GM12872 (cell line): ENCODE data around the gene ADGRL2.

ENCODE experiments used
- TF ChIP-seq, protein P1 (sequence below): IDR thresholded peaks from 3 replicates; pipeline ENCODE4 v1.5.1; 2011; ENCODE audit warnings: low read depth, mild to moderate bottlenecking, low read length, moderate library complexity; ENCODE audit not compliant: insufficient read depth

Gene ADGRL2

DNA sequence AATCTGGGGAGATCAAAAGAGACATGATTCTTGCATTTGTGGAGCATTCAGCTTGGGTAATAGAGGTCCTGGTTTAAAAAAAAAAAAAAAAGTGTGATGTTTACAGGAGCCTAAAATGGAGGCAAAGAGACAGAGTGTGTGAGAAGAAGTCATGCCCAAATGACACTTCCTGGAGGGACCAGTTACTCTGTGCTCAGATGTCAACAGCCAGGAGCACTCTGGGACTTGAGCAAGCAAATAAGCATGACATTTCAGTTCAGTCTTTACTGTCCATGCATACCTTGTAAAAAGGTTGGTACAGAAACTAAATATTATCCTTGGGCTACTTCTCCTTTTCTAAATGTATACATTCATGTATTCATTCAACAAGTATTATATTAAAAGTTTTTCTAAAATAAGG is 25.2 kb upstream of the ADGRL2 start:
- TF ChIP-seq, protein P1, sequence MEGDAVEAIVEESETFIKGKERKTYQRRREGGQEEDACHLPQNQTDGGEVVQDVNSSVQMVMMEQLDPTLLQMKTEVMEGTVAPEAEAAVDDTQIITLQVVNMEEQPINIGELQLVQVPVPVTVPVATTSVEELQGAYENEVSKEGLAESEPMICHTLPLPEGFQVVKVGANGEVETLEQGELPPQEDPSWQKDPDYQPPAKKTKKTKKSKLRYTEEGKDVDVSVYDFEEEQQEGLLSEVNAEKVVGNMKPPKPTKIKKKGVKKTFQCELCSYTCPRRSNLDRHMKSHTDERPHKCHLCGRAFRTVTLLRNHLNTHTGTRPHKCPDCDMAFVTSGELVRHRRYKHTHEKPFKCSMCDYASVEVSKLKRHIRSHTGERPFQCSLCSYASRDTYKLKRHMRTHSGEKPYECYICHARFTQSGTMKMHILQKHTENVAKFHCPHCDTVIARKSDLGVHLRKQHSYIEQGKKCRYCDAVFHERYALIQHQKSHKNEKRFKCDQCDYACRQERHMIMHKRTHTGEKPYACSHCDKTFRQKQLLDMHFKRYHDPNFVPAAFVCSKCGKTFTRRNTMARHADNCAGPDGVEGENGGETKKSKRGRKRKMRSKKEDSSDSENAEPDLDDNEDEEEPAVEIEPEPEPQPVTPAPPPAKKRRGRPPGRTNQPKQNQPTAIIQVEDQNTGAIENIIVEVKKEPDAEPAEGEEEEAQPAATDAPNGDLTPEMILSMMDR: no peak

DNA sequence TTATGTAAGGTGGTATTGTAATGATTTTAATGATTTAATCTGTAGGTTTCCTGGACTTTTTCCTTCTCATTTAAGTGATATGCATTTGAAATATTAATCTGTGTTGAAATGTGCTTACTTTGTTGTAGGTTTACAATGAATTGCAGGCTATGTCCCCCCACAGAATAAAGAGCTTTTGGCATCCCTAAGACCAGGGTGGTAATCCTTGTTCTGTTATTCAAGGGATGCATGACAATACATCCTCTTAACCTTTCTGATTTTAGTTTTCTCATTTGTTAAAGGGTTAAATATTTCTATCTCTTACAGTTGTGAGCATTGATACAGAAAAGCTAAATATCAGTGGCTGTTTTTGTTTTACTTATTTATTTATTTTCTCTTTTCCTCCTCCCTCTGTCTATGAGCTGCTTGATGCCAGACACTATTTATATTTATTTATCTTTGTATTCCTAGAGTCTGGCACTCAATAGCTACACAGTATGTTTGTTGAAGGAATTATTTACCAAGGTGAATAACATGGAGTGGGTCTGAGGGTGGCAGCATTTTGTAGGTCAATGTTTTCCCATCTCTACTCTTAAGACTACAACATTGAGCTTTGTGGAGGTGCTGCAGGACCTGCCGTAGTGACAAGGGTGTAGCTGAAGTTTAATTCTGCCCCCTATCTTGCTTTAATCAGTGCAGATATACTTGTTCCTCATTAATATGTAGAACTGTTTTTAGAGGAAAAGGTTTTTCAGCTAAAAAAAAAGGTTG is 19.9 kb upstream of the ADGRL2 start:
- TF ChIP-seq, protein P1: no peak

DNA sequence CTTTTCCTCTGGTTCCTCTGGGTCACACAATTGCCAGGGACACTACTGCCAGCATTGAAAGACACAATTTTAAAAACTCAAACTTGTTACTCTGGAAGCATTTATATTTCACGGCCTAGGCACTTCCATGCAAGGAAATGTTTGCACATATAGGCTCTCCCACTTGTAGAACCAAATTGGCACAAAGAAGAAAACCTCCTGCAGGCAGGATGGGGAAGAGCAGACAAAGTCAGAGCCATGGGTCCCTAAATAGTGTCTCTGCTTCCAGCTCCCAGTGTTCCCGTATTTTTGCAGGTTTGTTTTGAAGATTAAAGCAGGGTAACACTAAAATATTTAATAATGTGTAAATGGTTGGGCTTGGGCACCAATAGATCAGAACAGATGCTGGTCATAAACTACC is 19.0 kb upstream of the ADGRL2 start:
- TF ChIP-seq, protein P1: no peak

DNA sequence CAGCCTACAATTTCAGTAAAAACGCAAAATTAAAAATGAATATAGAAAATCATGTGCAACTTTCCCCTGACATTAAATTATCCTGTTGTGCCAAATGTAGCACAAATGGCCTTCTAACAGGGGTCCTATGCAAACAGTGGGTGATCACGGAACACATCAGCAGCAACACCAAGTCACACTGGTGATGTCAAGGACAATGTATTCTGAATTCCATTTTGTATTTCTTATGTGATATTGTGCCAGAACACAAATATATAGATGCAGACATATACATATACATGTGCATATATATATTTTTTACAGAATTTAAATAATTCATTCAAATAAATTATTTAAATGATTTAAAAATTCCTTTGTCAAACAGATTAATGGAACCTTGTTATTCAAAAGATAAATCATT is 8.6 kb upstream of the ADGRL2 start:
- TF ChIP-seq, protein P1: no peak

DNA sequence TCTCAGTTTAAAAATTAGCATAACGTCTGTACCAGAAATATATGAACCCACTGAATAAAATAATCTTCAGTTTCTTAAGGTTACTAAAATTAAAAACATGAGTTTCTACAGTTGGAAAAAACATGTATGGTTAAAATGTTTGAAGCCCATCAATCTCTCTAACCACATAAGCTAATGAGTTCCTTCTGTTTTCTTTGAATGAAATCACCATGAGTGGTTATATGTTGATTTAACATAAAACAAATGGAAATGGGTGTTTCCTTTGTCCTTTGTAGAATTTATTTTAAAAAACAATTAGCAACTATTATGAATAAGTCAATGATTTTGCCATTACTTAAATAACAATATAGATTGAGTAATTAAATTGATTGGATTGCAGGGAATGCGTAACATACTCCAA is 3.0 kb upstream of the ADGRL2 start:
- TF ChIP-seq, protein P1: no peak

DNA sequence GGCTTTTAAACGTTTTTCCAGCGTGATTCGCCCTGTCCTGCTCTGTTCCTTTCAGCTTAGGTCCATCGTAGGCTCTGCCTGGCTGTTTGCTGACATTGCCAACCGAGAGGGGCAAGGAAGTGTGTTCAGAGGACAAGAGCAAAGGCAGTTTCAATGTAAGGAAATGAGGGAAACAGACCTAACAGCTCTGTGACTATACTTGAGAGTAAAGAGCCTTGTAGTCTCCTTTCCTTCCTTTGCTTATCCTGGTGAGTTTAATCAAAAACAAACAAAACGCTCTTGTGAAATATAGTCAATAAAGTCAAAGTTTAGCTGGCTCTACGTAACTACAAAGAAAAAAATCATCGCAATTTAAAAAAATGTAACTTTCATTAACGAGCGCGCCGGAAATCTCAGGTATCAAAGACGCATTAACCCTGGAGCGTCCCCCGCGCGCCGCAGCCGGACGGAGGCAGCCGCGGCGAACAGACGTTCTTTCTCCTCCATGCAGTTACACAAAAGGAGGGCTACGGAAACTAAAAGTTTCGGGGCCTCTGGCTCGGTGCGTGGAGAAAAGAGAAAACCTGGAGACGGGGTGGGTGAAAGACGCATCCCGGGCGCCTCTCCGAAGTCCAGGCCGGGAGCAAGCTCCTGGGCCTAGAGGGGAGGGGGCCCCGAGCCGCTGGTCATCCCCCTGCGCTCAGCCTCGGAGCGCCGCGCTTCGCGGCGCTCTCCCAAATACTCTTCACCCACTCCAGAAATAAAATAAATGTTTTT is 617 bp upstream of the ADGRL2 start:
- TF ChIP-seq, protein P1: no peak

DNA sequence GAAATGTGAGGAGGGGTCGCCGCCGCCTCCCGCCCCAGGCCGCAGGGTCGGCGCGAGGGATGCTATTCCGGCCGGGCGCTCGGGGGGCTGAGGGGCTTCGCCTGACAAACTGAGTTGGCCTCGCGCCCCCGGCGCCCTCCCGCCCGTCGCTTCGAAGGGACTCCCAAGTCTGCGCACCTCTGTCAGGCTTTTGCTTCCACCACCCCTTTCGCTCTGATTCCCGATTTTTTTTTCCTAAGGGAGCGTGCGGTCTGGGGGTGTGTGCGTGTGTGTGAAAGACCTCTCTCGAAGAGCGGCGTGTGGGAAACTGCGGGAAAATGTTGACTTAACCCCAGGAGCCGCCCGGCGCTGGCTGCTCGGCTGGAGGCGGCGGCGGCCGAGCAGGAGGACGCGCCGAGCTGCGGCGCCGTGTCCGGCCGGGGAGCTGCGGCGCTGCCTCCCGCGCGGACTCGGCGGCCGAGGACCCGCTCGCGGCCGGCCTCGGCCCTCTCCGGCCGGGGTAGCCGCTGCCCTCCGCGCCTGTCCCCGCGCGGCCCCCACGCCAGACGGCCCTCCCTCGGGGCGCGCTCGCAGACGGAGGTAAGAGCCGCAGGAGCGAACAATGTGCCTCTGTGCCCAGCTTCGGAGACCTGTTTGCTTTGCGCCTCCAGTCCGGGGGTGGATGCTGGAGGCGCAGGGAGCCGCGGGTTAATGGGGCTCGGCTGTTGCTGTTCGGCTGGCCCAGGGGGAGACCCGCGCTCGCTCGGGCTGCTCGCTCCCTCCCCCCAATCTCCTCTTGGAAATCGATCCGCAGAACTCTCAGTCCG is 1.1 kb downstream of the ADGRL2 start:
- TF ChIP-seq, protein P1: no peak
